ENCODE data around the gene PIGS.

Gene PIGS

DNA sequence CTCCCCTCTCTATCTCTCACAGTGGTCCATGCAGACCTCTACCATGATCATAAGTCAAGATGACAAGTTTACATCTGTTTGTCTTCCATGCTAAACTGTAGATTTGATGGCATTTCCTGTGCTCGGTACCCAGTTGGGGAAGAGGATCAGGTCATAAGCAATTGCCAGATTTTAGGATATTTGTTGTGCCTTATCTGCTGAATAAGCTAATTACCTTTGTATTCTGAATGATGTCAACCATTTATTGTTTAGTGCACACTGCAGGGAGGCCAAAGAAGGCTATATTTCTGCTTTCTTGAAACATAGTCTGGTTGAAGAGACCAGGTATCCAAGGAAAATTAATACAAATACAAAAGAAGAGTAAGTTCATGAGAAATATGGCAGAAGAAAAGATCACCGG lies 11.2 kb upstream of the PIGS start:
- ChIA-PET CTCF (interaction anchor here (0.9 to 1.5 kb wide), 2 partner anchors 11 to 30 kb away, joined by 3 read pairs; partner anchors contain the start of gene PIGS), POLR2A (no interaction called here)
- no peak for DNase-seq (ENCODE audit: low read depth, low spot score)
- TF ChIP-seq, protein P1, sequence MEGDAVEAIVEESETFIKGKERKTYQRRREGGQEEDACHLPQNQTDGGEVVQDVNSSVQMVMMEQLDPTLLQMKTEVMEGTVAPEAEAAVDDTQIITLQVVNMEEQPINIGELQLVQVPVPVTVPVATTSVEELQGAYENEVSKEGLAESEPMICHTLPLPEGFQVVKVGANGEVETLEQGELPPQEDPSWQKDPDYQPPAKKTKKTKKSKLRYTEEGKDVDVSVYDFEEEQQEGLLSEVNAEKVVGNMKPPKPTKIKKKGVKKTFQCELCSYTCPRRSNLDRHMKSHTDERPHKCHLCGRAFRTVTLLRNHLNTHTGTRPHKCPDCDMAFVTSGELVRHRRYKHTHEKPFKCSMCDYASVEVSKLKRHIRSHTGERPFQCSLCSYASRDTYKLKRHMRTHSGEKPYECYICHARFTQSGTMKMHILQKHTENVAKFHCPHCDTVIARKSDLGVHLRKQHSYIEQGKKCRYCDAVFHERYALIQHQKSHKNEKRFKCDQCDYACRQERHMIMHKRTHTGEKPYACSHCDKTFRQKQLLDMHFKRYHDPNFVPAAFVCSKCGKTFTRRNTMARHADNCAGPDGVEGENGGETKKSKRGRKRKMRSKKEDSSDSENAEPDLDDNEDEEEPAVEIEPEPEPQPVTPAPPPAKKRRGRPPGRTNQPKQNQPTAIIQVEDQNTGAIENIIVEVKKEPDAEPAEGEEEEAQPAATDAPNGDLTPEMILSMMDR (IDR thresholded peaks at IDR 0.05; ENCODE audit: insufficient read depth, low read length, missing control alignments), result no peak
- no peak overlapping the region for H3K4me3 ChIP-seq (ENCODE audit: low read depth, low read length)

DNA sequence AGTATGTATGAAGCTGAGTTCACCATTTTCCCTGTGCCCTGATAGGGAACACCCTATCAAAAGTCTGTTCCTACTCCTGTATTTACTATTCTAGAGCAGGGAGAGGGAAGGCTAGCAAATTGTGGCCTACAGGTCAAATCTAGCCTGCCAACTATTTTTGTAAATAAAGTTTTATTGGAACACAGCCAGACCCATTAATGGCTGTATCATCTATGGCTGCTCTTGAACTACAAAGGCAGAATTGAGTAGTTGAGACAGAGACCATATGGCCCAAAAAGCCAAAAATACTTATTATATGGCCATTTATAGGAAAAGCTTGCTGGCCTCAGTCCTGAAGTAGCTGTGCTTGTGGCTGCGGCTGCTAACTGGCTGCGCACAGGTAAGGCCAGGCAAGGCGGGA lies 9.6 kb upstream of the PIGS start:
- POLR2A ChIA-PET, result no interaction called here
- TF ChIP-seq, protein P1 (IDR thresholded peaks at IDR 0.05; ENCODE audit: insufficient read depth, low read length, missing control alignments), result no peak
- CTCF ChIA-PET, result interaction anchor here (0.8 to 1.5 kb wide), 2 partner anchors 9 to 40 kb away, joined by 3 read pairs; partner anchors contain the start of gene PIGS
- H3K4me3 ChIP-seq (ENCODE audit: low read depth, low read length), result no peak overlapping the region
- no peak for DNase-seq (ENCODE audit: low read depth, low spot score)

DNA sequence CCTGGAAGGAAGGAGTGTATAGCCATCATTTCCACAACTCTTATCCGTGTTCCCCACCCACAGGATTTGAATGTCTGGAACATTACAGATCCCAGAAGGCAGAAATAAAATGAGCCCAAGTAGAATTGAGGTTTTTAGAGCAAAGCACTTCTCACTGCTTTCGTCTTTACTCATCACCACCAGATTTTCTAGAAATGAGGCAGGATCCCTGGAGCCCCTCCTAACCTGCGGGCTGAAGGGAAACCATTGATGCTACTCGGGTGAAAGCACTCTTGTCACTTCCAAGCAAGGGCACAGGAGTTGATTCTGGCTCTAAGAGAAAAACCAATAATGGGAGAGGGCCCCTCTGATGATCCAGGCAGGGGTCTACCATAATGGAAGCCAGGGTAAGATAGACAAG lies 8.2 kb upstream of the PIGS start:
- ChIA-PET CTCF (interaction anchor here (0.7 to 1.2 kb wide), 2 partner anchors 33 to 37 kb away, joined by 3 read pairs; no protein-coding TSS in a partner anchor), POLR2A (no interaction called here)
- TF ChIP-seq, protein P1 (IDR thresholded peaks at IDR 0.05; ENCODE audit: insufficient read depth, low read length, missing control alignments), result no peak
- no peak overlapping the region for H3K4me3 ChIP-seq (ENCODE audit: low read depth, low read length)
- DNase-seq (ENCODE audit: low read depth, low spot score), result no peak

DNA sequence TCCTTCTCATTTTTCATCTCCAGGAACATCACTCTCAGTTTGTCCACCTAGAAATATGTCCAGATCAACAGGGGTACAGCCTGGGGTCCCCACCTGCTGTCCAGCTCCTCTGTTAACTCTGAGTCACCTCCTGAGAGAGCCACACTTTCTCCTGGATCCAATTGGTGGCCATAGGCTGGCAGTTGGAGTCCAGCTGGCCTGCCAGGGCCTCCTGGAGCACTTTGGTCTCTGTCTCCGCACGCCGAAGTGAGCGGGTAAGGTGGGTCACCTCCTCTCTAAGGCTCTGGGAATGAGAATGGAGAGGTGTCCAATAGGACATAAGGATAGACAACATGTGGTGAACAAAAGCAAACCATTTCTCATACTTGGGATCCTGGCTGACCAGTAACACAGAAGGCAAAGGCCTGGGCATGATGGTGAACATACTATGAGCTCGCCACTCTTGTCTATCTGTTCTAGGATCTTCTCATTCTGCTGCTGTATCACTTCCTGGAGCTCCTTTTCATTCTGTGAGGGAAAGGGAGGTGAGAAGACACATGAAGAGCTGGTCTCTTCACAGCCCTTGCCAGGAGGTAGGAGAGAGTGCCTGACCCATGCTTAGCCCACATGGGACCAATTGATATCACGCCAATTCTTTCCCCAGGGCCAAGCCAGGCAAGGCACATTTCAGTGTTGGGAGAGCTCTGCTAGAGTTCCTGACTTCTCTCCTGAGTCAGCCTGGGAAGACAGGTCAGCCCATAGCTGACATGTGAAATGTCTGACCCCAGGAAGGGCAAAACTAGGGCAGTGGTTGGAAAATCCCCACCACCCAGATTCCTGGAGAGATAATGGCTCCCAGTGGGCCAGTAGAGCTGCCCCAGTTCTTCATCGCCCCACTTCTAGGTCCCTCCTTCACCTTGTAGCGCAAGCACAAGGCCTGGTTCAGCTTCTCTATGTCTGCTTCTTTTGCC lies 7.2 kb upstream of the PIGS start:
- ChIA-PET CTCF (interaction anchor here (0.7 to 1.5 kb wide), 3 partner anchors 30 to 38 kb away, joined by 3 to 4 read pairs (median 3); no protein-coding TSS in a partner anchor), POLR2A (no interaction called here)
- TF ChIP-seq, protein P1 (IDR thresholded peaks at IDR 0.05; ENCODE audit: insufficient read depth, low read length, missing control alignments), result no peak
- H3K4me3 ChIP-seq (ENCODE audit: low read depth, low read length), result no peak overlapping the region
- no peak for DNase-seq (ENCODE audit: low read depth, low spot score)

DNA sequence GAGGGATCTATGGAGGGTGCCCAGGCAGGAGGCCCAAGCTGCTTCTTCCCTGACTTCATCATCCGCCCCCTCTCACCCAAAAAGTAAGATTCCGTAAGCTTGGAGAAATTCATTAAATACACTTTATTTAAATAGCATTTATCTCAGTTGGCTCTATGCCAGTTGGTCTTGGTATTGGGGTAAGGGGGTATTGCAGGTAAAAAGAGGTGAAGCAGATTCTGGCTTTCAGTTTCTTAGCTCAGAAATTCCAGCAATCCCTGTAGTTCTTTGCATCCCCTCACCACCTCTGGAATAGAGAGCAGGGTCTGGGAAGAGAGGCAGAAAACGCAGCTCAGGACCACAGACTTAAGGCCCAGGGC lies 6.1 kb upstream of the PIGS start:
- POLR2A ChIA-PET, result interaction anchor here (1.4 kb wide), 1 partner anchor 41 kb away, joined by 3 read pairs; no protein-coding TSS in a partner anchor
- CTCF ChIA-PET, result interaction anchor here (0.7 to 1.7 kb wide), 4 partner anchors 12 to 66 kb away, joined by 3 to 5 read pairs (median 4); no protein-coding TSS in a partner anchor
- DNase-seq (ENCODE audit: low read depth, low spot score), result no peak
- no peak overlapping the region for H3K4me3 ChIP-seq (ENCODE audit: low read depth, low read length)
- TF ChIP-seq, protein P1 (IDR thresholded peaks at IDR 0.05; ENCODE audit: insufficient read depth, low read length, missing control alignments), result no peak
